ENCODE measurements around the gene COMMD1.
"Not testable (repeated sequence)": the region's sequence is repeated elsewhere in the genome, so short reads cannot be mapped to it uniquely, and the experiment has no call there.

Gene COMMD1

GRCh38 chr2:62141142-62141740 is 235.8 kb downstream of the COMMD1 start:
- no peak for DNase-seq (ENCODE audit: low spot score)

GRCh38 chr2:62142054-62142453 is 236.6 kb downstream of the COMMD1 start:
- no peak for DNase-seq (ENCODE audit: low spot score)

GRCh38 chr2:62143696-62144095 is 238.2 kb downstream of the COMMD1 start:
- DNase-seq (ENCODE audit: low spot score) = no peak

- no peak for DNase-seq (ENCODE audit: low spot score)
Observed at GRCh38 chr2:62144689-62145477, 239.4 kb downstream of the COMMD1 start.

GRCh38 chr2:62145478-62146100 is 240.1 kb downstream of the COMMD1 start:
- DNase-seq (ENCODE audit: low spot score) = no peak

- not testable (repeated sequence) for DNase-seq (ENCODE audit: low spot score)
Observed at GRCh38 chr2:62146790-62147189, 241.3 kb downstream of the COMMD1 start.

- no peak for DNase-seq (ENCODE audit: low spot score)
Observed at GRCh38 chr2:62147610-62148301, 242.3 kb downstream of the COMMD1 start.

- no peak for DNase-seq (ENCODE audit: low spot score)
Observed at GRCh38 chr2:62149708-62150107, 244.2 kb downstream of the COMMD1 start.

- no peak for DNase-seq (ENCODE audit: low spot score)
Observed at GRCh38 chr2:62150597-62151305, 245.3 kb downstream of the COMMD1 start.

- no peak for DNase-seq (ENCODE audit: low spot score)
Observed at GRCh38 chr2:62151306-62151638, 245.8 kb downstream of the COMMD1 start.

GRCh38 chr2:62152000-62152399 is 246.5 kb downstream of the COMMD1 start:
- DNase-seq (ENCODE audit: low spot score) = no peak

GRCh38 chr2:62156861-62157496 is 251.5 kb downstream of the COMMD1 start:
- DNase-seq (ENCODE audit: low spot score) = no peak

- DNase-seq (ENCODE audit: low spot score) = no peak
Observed at GRCh38 chr2:62158444-62159121, 253.1 kb downstream of the COMMD1 start.

GRCh38 chr2:62160691-62161090 is 255.2 kb downstream of the COMMD1 start:
- DNase-seq (ENCODE audit: low spot score) = not testable (repeated sequence)

- DNase-seq (ENCODE audit: low spot score) = no peak
Observed at GRCh38 chr2:62163106-62163831, 257.8 kb downstream of the COMMD1 start.

- DNase-seq (ENCODE audit: low spot score) = no peak
Observed at GRCh38 chr2:62163834-62164233, 258.4 kb downstream of the COMMD1 start.

GRCh38 chr2:62175728-62176127 is 270.3 kb downstream of the COMMD1 start:
- no peak for DNase-seq (ENCODE audit: low spot score)

GRCh38 chr2:62176801-62177200 is 271.3 kb downstream of the COMMD1 start:
- DNase-seq (ENCODE audit: low spot score) = peak; percentile 82

- no peak for DNase-seq (ENCODE audit: low spot score)
Observed at GRCh38 chr2:62177392-62178049, 272.0 kb downstream of the COMMD1 start.

All from hematopoietic multipotent progenitor cell treated with erythropoietin and hydrocortisone succinate and interleukin-3 and kit ligand, for 15 days (in vitro differentiated cells).